ENCODE data around the gene AK6.
"Not testable (repeated sequence)": the region's sequence is repeated elsewhere in the genome, so short reads cannot be mapped to it uniquely, and the experiment has no call there.

The AK6 gene

GRCh38 chr5:69369340-69370121 lies at the start of gene AK6, which contains the start of the genes RAD17 and TAF9:
Gene AK6 (minus strand): TSS chr5:69369520. CDS start chr5:69369490, 30 bp downstream.
Gene RAD17 (plus strand): TSS chr5:69369818. CDS start chr5:69372209, 2,391 bp downstream.
Gene TAF9 (minus strand): TSS chr5:69369520. CDS start chr5:69365737, 3,783 bp downstream.
- DNase-seq = peak; percentile 89

DNA sequence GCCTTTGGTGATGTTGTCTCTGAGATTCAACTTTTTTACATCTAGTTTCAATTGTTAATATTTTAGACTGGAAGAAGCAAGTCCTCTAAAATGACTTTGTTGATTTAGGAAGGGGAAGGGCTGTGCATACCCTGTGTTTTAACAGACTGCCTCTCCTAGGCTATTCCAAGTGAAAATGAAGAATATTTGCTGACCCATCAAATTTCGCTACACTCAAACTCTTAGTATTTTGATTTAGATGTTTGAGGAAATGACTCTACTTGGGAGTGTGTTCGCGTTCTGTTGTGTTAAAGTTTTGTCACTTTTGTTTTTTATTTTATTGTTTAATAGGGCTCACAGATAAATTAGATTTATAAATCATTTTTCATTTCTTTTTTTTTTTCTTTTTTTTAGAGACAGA lies 49.2 kb upstream of the AK6 start:
- no peak for DNase-seq

GRCh38 chr5:69416699-69417098 lies 47.4 kb upstream of the AK6 start:
- no peak for DNase-seq

GRCh38 chr5:69416180-69416579 lies 46.9 kb upstream of the AK6 start:
- DNase-seq = no peak

DNA sequence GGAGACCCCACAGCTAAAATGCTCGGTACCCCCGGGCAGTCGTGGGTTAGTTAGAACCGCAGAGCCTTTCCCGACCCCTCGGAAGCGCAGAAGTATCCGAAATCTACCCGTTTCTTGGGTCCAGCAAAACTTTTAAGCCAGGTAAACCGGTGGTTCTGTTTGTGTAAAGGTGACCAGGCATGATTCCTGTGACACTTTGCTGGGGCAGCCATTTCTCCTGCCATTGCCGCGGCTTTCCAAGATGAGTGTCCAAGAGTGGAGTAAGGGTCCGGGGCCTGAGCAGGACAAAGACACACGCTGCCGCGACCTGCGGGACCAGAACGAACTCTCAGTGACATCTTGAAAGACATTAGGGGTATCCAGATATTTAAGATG lies 46.3 kb upstream of the AK6 start:
- no peak for DNase-seq

DNA sequence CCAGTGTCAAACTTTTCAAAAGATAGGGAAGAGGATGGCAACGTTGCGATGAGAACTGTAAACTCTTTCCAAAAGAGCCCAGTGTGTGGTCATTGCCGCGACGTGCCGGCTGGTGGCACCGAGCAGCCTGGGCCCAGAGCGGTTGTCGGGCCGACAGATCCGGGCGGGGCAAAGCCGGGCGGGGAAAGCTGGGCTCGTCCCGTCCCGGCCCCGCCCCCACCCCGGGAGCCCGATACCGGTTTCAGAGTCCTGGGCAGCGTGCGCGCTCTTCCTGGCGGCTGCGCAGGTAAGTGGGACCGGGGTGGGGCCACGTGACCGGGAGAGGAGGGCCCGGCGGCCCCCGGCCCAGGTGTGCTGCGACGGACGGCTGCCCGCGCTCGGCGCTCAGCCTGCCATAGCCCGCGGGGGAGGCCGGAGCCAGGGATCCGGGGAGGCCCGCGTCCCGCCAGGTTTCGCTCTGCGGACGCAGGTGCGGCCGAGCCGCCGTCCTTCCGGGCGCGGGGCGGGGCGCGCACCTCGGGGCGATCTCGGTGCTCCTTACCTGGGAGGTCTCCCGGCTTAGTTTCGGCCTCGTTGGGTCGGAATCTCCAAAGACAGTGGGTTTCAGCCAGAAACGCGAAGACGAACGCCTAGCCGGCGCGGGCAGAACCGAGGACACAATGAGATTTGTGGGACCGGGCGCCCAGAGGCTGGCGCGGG lies 45.7 kb upstream of the AK6 start, which contains the start of gene MARVELD2:
Gene MARVELD2, plus strand, starts transcription at position 232 of the 699 bp plus-strand sequence. CDS start 4,270 bp downstream, outside the sequence.
- peak; percentile 36 for DNase-seq

GRCh38 chr5:69404659-69405330 lies 35.5 kb upstream of the AK6 start:
- no peak for DNase-seq

GRCh38 chr5:69378376-69378775 lies 9.1 kb upstream of the AK6 start:
- no peak for DNase-seq

- DNase-seq = no peak
These were observed 5.7 kb upstream of the AK6 start for GRCh38 chr5:69374911-69375446.

DNA sequence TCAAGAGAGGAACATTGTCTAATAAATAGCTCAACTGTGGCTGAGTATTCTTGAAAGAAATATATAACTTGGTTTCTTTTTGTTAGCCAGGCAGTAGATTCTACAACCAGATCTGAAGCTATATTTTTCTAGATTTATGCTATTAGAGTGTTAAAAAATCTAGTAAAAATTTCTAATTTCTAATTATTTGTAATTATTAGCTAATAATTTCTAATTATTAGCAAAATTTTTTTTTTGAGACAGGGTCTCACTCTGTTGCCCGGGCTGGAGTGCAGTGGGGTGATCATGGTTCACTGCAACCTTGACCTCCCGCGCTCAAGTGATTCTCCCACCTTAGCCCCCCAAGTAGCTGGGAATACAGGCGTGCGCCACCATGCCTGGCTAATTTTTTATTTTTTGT lies 3.1 kb upstream of the AK6 start:
- DNase-seq = no peak

DNA sequence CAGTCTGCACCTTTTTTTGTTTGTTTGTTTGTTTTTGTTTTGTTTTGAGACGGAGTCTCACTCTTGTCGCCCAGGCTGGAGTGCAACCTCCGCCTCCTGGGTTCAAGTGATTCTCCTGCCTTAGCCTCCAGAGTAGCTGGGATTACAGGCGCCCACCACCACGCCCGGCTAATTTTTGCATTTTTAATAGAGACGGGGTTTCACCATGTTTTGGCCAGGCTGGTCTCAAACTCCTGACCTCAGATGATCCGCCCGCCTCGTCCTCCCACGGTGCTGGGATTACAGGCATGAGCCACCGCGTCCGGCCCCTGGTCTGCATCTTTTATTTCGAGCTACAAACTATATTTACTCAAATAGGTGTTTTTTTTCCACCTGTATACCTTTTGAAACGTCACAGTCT lies 1.0 kb upstream of the AK6 start:
- not testable (repeated sequence) for DNase-seq

DNA sequence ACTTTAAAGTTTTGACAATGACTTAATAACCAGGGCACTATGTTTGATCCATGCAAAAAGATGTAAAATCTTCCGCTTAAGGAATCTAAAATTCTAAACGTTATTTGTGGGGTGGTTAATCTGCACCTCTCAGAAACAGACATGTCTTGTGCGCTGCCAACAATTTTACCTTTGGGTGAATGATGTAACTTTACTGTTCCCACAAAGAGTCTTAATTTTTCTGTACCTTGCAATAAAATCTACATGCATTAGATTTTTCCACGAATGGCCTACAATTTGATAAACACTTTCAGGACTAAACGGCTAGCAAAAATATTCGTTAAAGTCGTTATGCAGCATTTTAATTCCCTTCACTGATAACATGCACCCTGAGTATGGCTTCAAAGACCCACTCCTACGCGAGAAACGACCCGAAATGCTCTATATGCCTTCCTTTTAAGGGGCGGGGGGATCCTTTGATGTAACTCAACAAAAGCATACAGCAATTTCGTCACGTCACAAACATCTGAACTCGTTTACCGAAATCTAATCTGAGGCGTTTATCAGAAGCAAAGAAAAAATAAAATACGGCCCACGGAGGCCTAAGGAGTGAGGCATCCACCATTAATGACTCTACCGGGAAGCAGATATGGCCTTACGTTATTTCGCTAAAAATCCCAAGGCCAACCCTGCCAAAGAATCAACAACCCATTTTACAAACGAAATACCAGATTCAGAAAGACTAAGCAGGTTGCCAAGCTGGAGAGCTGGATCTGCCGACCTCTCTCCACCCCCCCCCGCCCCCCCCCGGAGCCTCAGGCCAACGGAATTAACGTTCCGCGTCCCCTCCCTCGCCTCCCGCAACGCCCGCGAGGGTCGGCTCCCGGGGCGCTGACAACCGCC lies 621 bp downstream of the AK6 start:
- peak; percentile 34 for DNase-seq

GRCh38 chr5:69367697-69368279 lies 1.5 kb downstream of the AK6 start:
- no peak for DNase-seq

GRCh38 chr5:69364850-69365249 lies 4.5 kb downstream of the AK6 start:
- DNase-seq = no peak

DNA sequence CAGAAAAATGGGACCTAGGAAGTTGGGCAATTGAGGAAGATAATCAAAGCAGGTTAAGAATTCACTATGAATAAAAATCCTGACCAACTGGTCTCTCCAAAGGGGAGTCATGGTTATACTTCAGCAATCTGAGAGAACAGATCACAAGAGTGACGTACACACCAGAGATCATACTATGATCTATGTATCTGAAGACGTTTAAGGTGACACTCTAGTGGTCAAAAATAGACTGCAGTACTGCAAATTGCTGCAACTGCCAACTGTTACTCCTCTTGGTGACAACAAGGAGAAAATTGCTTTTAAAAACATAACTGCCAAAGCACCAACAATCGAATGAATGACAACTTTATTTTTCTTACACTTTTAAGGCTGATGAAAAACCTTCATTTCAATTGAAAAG lies 4.9 kb downstream of the AK6 start:
- no peak for DNase-seq

- DNase-seq = no peak
These were observed 8.9 kb downstream of the AK6 start for GRCh38 chr5:69360442-69360841.

- DNase-seq = no peak
These were observed 9.6 kb downstream of the AK6 start for GRCh38 chr5:69359699-69360098.

- no peak for DNase-seq
These were observed 18.7 kb downstream of the AK6 start for GRCh38 chr5:69350664-69351063.

DNA sequence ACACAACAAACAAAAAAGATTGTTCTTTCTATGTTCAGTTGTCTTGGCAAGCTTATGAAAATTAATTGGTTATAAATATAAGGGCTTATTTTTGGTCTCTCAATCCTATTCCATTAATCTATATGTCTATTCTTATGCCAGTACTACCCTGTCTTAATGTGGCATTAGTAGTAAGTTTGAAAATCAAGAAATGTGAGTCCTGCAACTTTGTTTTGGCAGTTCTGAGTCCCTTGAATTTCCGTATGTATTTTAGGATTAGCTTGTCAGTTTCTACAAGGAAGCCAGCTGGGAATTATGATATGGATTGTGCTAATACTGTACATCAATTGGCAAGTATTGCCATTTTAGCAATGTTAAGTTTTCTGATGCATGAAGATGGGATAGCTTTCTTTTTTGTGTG lies 26.2 kb downstream of the AK6 start:
- no peak for DNase-seq

DNA sequence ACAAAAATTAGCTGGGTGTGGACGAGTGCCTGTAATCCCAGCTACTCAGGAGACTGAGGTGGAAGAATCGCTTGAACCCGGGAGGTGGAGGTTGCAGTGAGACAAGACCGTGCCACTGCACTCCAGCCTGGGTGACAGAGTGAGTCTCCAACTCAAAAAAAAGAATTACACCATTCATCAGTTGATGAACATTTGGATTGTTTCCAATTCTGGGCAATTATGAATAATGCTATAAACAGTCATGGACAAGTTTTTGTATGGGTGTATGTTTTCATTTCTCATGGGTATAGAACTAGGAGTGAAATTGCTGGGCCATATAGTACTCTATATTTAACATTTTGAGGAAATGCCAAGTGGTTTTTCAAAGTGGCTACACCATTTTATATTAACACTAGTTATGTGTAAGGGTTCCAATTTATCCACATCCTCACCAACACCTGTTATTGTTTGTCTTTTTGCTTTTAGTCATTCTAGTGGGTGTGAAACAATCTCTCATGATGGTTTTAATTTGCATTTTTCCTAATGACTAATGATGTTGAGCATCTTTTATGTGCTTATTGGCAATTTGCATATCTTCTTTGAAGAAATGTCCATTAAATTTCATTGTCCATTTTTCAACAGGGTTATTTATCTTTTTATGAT lies 27.7 kb downstream of the AK6 start:
- no peak for DNase-seq

GRCh38 chr5:69335341-69335935 lies 33.9 kb downstream of the AK6 start:
- DNase-seq = no peak

All from activated CD8-positive, alpha-beta memory T cell treated with anti-CD3 and anti-CD28 coated beads, Interleukin-2, amount 50 U/mL, for 4 hours (primary cell).